Type B pancreatic cell (in vitro differentiated cells): ENCODE measurements around the gene DAPK1. TPM values are rescaled to one million over a fixed set of nuclear protein-coding genes. Genes with fewer than 3 reads are reported as not detected.
"Not testable (repeated sequence)": the region's sequence is repeated elsewhere in the genome, so short reads cannot be mapped to it uniquely, and the experiment has no call there.

ENCODE experiments used
- DNase-seq: peaks from one replicate; pipeline ENCODE4 v3.0.0; 2021; ENCODE audit warnings: mixed read lengths; ENCODE audit not compliant: unreplicated experiment; ENCODE audit errors: extremely low spot score
- H3K27ac Mint-ChIP-seq: 2 replicates; pipeline ENCODE4 v1.8.0; 2021; ENCODE audit warnings: mild to moderate bottlenecking, mixed read lengths
- H3K27me3 Mint-ChIP-seq: 2 replicates; pipeline ENCODE4 v1.8.0; 2021; ENCODE audit warnings: mixed read lengths
- H3K36me3 Mint-ChIP-seq: 2 replicates; pipeline ENCODE4 v1.8.0; 2021; ENCODE audit warnings: mixed read lengths
- H3K4me1 Mint-ChIP-seq: one replicate; pipeline ENCODE4 v1.8.0; 2021; ENCODE audit warnings: mixed read lengths; ENCODE audit not compliant: unreplicated experiment
- H3K4me3 Mint-ChIP-seq: 2 replicates; pipeline ENCODE4 v1.8.0; 2021; ENCODE audit warnings: mild to moderate bottlenecking, mixed read lengths
- H3K9me3 Mint-ChIP-seq: 2 replicates; pipeline ENCODE4 v1.8.0; 2021; ENCODE audit warnings: mixed read lengths
- total RNA-seq: library from RNA; stranded (reverse); gene quantifications from 2 replicates; pipeline ENCODE4 v1.2.1, GENCODE V29; 2021; ENCODE audit warnings: low replicate concordance
- TF ChIP-seq, protein P1 (sequence below): fragments of 200-600 bp; sonication (generic); conservative IDR thresholded peaks from 2 replicates; pipeline ENCODE4 v1.5.0; 2021; ENCODE audit warnings: antibody characterized with exemption, mild to moderate bottlenecking

Gene DAPK1
- total RNA-seq, 1 donor from 2014 or later: 160 TPM

DNA sequence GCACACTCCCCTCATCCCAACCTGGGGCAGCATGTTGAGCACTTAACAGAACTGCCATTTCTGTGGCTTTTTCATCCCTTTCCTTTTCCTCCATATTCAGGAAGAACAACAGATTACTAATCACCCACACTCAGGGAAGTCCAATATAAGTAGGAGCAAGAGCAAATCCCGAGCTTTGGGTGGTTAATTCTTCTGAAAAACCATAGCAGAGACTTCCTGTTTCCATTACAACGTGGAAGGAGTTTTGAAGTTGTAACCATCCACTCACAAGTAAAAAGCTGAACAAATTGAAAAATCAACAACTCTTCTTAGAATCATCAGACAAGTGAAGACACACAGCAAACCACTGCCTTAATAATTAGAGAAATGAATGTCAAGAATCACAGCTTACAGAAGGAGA is 236.4 kb downstream of the DAPK1 start:
- no peaks in the 10 kb centered on the region for H3K27me3 Mint-ChIP-seq
- H3K4me3 Mint-ChIP-seq: no peak overlapping the region
- no peaks in the 10 kb centered on the region for H3K4me1 Mint-ChIP-seq
- no peaks in the 10 kb centered on the region for H3K9me3 Mint-ChIP-seq
- no peak overlapping the region for H3K27ac Mint-ChIP-seq
- TF ChIP-seq, protein P1, sequence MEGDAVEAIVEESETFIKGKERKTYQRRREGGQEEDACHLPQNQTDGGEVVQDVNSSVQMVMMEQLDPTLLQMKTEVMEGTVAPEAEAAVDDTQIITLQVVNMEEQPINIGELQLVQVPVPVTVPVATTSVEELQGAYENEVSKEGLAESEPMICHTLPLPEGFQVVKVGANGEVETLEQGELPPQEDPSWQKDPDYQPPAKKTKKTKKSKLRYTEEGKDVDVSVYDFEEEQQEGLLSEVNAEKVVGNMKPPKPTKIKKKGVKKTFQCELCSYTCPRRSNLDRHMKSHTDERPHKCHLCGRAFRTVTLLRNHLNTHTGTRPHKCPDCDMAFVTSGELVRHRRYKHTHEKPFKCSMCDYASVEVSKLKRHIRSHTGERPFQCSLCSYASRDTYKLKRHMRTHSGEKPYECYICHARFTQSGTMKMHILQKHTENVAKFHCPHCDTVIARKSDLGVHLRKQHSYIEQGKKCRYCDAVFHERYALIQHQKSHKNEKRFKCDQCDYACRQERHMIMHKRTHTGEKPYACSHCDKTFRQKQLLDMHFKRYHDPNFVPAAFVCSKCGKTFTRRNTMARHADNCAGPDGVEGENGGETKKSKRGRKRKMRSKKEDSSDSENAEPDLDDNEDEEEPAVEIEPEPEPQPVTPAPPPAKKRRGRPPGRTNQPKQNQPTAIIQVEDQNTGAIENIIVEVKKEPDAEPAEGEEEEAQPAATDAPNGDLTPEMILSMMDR: no peak
- H3K36me3 Mint-ChIP-seq: peaks cover 12% of the 10 kb centered on the region
- no peak for DNase-seq

DNA sequence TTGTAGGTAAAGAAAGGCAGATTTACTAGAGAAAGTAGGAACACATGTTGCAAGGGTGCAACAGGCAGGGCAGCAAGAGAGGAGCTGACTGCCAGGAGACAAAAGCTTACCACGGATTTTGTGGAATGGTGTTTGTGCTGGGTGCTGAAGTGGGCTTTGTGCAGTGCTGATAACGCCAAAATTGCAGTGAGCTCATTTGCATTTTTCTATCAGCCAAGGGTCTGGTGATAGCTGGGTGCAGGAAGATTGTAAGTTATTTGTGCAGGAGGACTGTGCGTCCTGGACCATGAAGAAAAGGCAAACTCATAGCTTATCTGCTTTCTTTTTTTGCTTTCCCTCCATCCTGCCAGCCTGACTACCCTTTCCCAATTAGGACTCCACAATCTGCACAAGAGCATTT is 241.9 kb downstream of the DAPK1 start:
- Mint-ChIP-seq H3K27ac (no peak overlapping the region), H3K4me3 (no peak overlapping the region), H3K36me3 (no peaks in the 10 kb centered on the region), H3K27me3 (no peaks in the 10 kb centered on the region), H3K9me3 (peaks cover 11% of the 10 kb centered on the region), H3K4me1 (no peaks in the 10 kb centered on the region)
- no peak for DNase-seq
- TF ChIP-seq, protein P1: no peak

DNA sequence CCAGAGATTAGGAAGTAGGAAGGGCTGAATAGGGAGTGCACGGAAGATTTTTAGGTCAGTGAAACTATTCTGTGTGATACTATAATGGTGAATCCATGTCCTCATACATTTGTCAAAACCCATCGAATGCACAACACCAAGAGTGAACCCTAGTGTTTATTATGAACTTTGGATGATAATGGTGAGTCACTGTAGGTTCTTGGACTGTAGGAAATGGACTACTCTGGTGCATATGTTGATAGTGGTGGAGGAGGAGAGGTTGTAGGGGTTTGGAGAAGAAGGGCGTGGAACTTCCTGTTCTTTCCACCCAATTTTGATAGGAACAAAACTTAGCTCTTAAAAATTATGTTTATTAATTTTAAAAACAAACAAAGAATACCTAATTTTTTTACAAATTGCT is 242.5 kb downstream of the DAPK1 start:
- Mint-ChIP-seq H3K36me3 (no peaks in the 10 kb centered on the region), H3K4me3 (no peak overlapping the region), H3K9me3 (peaks cover 11% of the 10 kb centered on the region), H3K4me1 (no peaks in the 10 kb centered on the region), H3K27ac (no peak overlapping the region), H3K27me3 (no peaks in the 10 kb centered on the region)
- TF ChIP-seq, protein P1: no peak
- no peak for DNase-seq

DNA sequence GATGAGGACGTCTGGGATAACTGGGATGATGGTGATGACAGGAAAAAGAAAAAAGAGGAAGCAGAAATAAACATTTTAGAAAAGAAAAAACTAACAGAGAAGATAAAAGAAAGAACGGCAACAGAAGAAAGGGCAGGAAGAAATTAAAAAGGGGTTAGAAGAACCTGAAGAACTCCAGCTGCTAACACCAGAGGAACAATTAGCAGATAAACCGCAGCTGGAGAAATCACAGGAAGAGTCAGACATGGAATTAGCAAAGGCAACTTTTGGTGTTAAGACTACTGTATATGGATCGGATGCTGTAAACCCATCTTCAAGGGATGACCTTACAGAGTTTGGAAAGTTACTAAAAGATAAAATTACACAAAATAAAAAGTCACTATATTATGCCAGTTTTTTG is 243.7 kb downstream of the DAPK1 start:
- DNase-seq: no peak
- Mint-ChIP-seq H3K36me3 (no peaks in the 10 kb centered on the region), H3K4me1 (no peaks in the 10 kb centered on the region), H3K27ac (no peak overlapping the region), H3K9me3 (peaks cover 11% of the 10 kb centered on the region), H3K27me3 (no peaks in the 10 kb centered on the region), H3K4me3 (no peak overlapping the region)
- TF ChIP-seq, protein P1: no peak

DNA sequence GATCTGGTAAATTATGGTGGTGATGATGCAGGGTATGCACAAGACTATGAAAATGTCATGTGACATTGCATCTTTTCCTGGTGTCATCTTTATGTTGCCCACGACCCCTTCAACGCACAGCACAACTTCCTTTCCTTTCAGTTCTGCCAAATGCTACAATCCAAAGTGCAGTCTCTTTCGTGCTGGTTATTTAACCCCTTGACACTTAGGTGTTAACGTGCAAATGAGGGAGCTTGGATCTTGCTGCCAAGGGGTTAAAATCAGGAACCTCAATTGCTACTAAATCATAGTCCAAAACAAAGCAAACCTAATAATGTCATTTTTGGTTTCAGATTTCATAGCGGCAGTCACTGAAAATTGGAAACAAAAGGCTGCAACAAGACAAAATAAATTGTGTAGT is 244.2 kb downstream of the DAPK1 start:
- H3K27ac Mint-ChIP-seq: no peak overlapping the region
- H3K4me3 Mint-ChIP-seq: no peak overlapping the region
- TF ChIP-seq, protein P1: no peak
- peaks cover 11% of the 10 kb centered on the region for H3K9me3 Mint-ChIP-seq
- no peaks in the 10 kb centered on the region for H3K36me3 Mint-ChIP-seq
- DNase-seq: no peak
- H3K27me3 Mint-ChIP-seq: no peaks in the 10 kb centered on the region
- H3K4me1 Mint-ChIP-seq: no peaks in the 10 kb centered on the region

DNA sequence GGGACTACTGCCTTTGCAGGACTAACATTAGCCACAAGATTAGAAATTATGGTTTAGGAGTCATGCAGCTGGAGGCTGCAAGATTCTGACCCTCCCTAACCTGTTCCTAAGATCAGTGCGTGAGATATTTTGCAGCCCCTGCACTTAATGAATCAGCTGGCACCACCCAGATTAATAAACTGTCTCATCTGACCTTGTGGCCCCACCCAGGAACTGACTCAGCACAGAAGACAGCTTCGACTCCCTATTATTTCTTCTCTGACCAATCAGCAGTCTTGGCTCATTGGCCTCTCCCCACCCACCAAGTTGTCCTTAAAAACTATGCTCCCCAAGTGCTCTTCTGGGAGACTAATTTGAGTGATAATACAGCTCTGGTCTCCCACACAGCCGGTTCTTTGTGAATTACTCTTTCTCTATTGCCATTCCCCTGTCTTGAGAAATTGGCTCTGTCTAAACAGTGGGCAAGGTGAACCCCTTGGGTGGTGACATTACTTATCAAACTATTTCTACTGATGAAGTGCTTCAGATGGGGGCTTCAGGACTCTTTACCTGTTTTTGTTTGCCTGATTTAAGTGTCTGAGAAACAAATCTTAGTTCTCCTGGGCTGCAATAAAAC is 245.3 kb downstream of the DAPK1 start:
- Mint-ChIP-seq H3K4me3 (no peak overlapping the region), H3K9me3 (peaks cover 11% of the 10 kb centered on the region), H3K4me1 (no peaks in the 10 kb centered on the region), H3K27me3 (no peaks in the 10 kb centered on the region), H3K27ac (no peak overlapping the region), H3K36me3 (no peaks in the 10 kb centered on the region)
- DNase-seq: no peak
- TF ChIP-seq, protein P1: no peak

DNA sequence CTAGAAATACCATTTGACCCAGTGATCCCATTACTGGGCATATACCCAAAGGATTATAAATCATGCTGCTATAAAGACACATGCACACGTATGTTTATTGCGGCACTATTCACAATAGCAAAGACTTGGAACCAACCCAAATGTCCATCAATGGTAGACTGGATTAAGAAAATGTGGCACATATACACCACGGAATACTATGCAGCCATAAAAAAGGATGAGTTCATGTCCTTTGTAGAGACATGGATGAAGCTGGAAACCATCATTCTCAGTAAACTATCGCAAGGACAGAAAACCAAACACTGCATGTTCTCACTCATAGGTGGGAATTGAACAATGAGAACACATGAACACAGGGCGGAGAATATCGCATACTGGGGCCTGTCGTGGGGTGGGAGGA is 246.6 kb downstream of the DAPK1 start:
- H3K4me1 Mint-ChIP-seq, H3K4me3 Mint-ChIP-seq, H3K36me3 Mint-ChIP-seq, H3K27me3 Mint-ChIP-seq, H3K27ac Mint-ChIP-seq, DNase-seq: not testable (repeated sequence)
- peaks cover 11% of the 10 kb centered on the region for H3K9me3 Mint-ChIP-seq
